ENCODE results near the gene CRYZ.
"Not testable (repeated sequence)": the region's sequence is repeated elsewhere in the genome, so short reads cannot be mapped to it uniquely, and the experiment has no call there.

CRYZ gene

GRCh38 chr1:74681449-74681848, 51.4 kb downstream of the CRYZ start:
- DNase-seq (ENCODE audit: low read depth in 2 of 2) = no peak

DNA sequence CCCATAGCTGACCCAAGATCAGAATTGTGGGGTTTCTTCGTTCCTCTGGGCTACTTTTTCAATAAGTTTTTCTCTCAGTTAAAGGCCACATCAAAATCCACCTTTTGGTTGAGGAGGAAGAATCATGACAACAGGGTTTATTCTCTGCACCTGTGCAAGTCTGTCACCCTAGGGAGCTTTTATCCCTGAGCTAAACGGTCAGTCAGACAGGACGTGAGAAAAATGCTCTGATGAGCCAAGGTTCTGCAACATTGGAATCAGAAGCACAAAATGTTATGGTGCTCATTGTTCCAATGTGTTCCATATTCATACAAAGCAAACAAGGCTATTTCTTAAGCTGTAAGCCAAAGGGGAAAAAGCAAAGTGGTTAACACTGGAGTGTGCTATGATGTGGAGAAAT, 51.8 kb downstream of the CRYZ start:
- DNase-seq (ENCODE audit: low read depth in 2 of 2) = no peak

DNA sequence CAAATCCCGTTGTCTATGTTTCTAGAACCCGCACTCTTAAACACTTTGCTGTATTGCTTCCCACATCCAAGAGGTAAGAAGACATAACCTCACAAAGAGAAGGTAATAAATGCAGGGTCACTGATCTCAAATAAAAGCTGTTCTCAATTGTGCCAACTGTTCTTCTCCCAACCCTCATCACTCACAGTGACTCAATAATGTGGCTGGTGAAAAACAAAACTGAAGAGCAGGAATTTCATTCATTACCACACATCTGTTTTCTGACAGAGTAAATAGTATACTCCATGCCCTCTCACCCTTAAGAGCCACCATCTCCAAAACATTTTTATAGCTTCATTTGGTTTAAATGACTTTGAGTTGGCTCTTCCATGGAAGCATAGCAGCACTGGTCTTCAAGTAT, 53.0 kb downstream of the CRYZ start:
- no peak for DNase-seq (ENCODE audit: low read depth in 2 of 2)

DNA sequence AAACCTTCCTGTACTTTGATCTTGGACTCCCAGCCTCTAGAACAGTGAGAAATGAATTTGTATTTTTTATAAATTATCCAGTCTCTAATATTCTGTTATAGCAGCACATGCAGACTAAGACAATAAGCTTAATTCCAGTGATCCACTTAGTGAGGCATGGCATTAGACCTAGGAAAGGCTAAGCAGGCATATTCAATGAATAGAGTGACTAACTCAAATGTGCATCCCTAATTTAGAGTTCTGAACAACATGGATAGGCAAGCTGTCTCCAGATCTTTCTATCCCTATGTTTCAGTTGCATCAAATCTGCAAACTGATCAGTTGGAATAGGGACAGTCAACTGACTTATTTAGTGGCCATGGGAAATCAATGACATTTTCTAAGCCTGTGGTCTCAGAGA, 54.9 kb downstream of the CRYZ start:
- DNase-seq (ENCODE audit: low read depth in 2 of 2) = no peak

GRCh38 chr1:74674278-74675048, 58.4 kb downstream of the CRYZ start:
- no peak for DNase-seq (ENCODE audit: low read depth in 2 of 2)

DNA sequence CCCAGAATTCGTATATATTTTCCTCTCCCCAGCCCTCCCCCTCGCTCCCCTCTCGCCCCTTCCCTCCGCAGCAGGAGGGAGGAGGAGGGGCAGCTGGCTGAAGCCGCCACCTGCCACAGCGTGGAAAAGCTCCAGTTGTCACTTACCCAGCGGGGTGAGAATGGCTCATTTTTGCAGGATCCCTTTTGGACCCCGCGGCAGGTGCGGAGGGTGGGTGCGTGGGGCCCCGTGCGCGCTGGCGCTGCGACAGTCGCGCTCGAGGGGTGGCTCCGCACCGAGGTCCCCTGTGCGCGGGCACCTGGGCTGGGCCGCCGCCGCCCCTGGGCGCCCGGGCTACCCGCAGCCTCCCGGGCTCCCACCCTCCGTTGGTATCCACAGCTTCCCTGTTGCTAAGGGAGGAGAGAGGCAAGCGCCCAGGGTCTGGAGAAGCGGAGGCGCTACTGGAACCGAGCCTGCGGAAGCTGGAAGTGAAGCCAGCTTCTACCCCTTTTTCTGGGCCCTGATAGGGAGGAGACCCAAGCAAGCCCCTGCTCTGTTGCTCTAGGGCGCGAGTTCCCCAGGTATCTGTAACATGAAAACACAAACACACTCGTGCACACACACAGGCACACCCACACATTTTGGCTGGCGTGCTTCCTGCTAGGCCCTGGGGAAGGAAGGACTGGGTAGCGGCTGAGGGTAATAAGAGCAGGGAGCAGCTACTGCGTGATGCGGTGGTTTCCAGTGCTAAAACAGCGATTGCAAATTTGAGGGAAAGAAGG, 59.3 kb downstream of the CRYZ start, which contains the start of gene ERICH3:
ERICH3 (minus strand) TSS at position 442 of the 761 bp plus-strand sequence; CDS start at position 169, 273 bp downstream.
- no peak for DNase-seq (ENCODE audit: low read depth in 2 of 2)

GRCh38 chr1:74670866-74671265, 62.0 kb downstream of the CRYZ start:
- not testable (repeated sequence) for DNase-seq (ENCODE audit: low read depth in 2 of 2)

Data from fibroblast of skin of left quadriceps (primary cell).